Stimulated activated CD4-positive, alpha-beta T cell treated with anti-CD3 and anti-CD28 coated beads, Interleukin-15, amount 100 ng/mL, for 24 hours (primary cell): ENCODE results near the gene XIST.
"Not testable (repeated sequence)": the region's sequence is repeated elsewhere in the genome, so short reads cannot be mapped to it uniquely, and the experiment has no call there.

Source experiments
- DNase-seq: peaks from one replicate; pipeline ENCODE4 v3.0.0-alpha.2; 2020

XIST gene

DNA sequence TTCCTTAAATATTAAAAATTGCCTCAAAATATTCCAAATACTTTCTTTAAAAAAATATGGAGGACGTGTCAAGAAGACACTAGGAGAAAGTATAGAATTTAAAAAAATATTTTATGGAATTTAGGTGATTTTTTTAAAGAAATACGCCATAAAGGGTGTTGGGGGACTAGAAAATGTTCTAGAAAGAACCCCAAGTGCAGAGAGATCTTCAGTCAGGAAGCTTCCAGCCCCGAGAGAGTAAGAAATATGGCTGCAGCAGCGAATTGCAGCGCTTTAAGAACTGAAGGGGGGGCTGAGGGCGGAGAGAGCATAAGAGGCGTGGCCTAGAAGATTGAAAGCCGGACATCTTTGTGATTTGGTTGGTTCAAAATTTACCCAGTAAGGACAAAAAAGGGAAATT lies at the start of gene XIST:
XIST (minus strand) TSS at position 248 of the 400 bp plus-strand sequence.
- DNase-seq, result no peak

DNA sequence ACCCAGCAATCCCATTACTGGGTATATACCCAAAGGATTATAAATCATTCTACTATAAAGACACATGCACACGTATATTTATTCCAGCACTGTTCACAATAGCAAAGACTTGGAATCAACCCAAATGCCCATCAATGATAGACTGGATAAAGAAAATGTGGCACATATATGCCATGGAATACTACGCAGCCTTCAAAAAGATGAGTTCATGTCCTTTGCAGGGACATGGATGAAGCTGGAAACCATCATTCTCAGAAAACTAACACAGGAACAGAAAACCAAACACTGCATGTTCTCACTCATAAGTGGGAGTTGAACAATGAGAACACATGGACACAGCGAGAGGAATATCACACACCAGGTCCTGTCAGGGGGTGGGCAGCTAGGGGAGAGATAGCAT lies 45.8 kb upstream of the XIST start:
- not testable (repeated sequence) for DNase-seq

DNA sequence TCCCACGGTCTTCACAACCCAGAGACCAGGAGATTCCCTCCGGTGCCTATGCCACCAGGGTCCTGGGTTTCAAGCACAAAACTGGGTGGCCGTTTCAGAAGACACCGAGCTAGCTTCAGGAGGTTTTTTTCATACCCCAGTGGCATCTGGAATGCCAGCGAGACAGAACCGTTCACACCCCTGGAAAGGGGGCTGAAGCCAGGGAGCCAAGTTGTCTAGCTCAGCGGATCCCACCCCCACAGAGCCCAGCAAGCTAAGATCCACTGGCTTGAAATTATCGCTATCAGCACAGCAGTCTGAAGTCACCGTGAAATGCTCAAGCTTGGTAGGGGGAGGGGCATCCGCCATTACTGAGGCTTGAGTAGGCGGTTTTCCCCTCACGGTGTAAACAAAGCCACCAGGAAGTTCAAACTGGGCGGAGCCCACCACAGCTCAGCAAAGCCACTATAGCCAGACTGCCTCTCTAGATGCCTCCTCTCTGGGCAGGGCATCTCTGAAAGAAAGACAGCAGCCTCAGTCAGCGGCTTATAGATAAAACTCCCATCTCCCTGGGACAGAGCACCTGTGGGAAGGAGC lies 40.1 kb upstream of the XIST start:
- DNase-seq, result peak; percentile 1

DNA sequence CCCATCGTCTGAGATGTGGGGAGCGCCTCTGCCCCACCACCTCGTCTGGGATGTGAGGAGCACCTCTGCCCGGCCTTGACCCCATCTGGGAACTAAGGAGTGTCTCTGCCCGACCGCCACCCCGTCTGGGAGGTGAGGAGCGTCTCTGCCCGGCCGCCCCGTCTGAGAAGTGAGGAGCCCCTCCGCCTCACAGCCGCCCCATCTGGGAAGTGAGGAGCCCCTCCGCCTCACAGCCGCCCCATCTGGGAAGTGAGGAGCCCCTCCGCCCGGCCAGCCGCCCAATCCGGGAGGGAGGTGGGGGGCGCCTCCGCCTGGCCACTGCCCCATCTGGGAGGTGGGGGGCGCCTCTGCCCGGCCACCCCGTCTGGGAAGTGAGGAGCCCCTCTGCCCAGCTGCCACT lies 29.7 kb upstream of the XIST start:
- not testable (repeated sequence) for DNase-seq

DNA sequence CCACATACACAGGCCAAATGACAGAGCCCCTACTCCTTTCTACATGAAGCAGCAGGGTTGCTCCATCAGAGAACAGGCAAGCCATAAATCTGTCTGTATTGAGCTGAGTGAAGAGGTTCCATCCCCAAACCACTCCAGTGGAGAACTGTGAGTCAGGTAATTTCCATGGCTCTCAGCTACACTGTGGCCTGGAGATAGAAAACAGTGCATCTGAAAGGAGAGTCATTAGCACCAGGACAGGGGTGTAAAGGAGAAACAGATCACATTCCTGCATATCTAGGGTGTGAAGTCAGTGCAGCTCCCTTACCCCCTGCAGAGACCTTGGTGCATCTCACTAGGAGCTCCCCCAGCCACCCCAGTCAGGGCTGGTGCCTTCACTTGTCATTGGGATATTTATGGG lies 25.2 kb upstream of the XIST start:
- no peak for DNase-seq

DNA sequence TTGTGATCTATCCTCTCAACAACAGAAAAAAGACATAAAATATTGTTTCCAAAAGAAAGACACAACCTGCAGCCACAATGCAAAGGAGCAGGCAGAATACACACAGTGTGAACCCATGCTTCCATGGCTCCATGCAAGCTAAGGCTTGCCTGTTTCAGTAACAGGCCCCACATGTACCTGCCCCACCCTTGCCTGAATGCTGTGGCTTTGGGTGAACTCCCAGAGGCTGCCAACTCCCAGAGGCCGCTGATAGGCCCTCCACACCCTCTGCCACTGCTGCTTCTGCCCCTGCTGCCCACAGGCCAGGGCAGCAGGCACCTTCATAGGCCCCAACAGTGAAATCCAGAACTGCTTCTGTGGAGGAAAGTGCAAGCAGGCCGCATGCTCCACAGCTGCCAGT lies 24.4 kb upstream of the XIST start:
- DNase-seq, result no peak

DNA sequence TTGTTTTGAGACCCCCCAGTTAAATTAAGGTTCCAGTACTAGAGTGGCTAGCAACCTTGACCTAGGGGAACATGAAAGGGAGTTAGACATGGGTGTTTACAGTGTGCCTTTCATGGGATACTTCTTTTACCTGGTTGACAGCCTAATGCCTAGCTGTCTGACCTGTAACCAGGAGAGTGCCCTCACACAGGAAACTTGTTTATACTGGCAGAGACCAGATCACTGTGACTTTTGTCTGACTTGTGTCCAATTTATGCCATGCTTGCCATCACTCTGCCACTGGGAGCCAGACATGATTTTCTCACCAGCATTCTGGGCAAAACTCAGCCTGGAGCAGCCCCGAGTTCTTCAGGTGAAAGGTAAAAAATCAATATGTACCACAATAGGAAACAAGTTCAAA lies 16.4 kb upstream of the XIST start:
- no peak for DNase-seq

DNA sequence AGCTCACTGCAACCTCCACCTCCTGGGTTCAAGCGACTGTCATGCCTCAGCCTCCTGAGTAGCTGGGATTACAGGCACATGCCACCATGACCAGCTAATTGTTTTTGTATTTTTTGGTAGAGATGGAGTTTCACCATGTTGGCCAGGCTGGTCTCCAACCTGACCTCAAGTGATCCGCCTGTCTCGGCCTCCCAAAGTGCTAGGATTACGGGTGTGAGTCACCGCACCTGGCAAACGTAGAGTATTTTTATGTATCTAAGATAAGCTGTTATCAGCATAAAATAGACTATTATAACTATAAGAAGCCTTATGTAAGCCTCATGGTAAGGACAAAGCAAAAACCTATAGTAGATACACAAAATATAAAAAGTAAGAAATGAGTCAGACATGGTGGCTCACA lies 14.6 kb upstream of the XIST start:
- no peak for DNase-seq

DNA sequence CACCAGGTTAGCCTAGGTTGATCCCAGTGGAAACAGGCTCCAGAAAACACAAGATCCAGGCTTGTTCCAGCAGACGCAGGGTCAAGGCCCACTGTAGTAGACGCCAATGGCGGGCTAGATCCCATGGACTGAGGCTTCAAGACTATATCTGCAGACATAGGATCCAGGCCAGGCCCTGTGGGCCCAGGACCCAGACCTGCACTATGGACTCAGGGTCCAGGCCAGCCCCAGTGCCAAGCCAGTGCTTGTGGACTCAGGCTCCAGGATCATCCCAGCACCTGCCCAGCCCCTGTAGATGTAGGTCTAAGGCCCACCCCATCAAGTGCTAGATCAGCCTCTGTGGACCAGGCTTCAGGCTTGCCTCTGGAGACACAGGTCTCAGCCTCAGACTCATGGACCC lies 11.3 kb upstream of the XIST start:
- DNase-seq, result no peak

DNA sequence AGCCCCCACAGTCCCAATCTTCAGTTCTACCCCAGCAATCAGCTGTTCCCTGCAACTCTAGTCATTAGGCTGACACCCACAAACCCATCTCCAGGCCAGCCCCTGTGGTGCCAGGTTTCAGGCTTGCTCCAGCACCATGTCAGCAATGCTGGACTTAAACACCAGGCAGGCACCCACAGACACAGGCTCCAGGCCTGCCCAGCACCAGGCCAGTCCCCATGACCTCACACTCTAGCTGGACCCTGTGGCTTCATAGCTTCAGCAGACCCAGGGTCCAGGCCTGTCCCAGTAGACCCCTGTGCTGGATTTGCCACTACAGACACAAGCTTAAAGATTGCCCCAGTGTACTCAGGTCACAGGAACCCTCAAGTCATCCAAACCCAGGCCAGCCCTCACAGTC lies 10.8 kb upstream of the XIST start:
- DNase-seq, result no peak

DNA sequence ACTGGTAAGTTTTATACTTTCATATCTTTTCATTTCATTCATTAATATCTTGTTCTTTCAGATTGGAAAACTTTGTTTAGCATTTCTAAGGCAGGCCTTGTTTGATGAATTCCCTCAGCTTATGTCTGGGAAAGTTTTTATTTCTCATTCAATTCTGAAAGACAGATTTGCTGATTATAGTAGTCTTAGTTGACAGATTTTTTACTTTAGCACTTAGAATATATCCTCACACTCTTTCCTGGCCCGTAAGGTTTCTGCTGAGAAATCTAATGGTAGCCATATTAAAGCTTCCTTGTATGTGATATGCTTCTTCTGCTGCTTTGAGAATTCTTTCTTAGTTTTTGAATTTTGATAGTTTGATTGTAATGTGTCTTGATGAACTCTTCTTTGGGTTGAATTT lies 7.1 kb upstream of the XIST start:
- DNase-seq, result no peak

DNA sequence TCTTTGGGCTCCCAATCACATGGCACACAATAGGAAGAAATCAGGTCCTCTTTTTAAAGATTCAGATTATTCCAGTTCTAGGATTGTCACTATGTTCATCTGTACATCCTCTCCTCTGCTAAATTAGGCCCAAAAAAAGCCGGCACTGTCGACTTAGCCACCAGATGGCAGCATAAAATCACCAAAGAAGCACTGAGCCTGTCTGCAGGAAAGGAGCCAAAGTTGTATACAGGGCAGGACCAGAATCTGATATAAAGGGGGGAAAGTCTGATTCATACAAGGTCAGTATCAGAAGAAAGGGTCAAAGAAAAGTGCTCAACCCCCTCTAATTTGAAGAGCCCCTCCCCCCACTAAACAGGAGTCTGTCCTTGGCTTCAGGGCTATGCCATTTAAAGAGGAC lies 3.0 kb upstream of the XIST start:
- DNase-seq, result peak; percentile 50

DNA sequence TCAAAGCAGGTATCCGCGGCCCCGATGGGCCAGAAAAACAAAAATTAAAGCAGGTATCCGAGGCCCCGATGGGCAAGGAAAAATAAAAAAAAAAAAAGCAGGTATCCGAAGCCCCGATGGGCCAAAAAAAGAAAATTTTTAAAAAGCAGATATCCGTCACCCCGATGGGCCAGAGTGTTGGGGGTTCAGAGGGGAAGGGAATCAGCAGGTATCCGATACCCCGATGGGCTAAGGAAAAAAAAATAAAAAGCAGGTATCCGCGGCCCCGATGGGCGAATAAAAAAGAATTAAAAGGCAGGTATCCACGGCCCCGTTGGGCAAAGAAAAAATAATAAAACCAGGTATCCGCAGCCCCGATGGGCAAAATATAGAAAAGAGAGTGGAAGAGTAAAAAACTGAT lies 492 bp downstream of the XIST start:
- DNase-seq, result no peak

DNA sequence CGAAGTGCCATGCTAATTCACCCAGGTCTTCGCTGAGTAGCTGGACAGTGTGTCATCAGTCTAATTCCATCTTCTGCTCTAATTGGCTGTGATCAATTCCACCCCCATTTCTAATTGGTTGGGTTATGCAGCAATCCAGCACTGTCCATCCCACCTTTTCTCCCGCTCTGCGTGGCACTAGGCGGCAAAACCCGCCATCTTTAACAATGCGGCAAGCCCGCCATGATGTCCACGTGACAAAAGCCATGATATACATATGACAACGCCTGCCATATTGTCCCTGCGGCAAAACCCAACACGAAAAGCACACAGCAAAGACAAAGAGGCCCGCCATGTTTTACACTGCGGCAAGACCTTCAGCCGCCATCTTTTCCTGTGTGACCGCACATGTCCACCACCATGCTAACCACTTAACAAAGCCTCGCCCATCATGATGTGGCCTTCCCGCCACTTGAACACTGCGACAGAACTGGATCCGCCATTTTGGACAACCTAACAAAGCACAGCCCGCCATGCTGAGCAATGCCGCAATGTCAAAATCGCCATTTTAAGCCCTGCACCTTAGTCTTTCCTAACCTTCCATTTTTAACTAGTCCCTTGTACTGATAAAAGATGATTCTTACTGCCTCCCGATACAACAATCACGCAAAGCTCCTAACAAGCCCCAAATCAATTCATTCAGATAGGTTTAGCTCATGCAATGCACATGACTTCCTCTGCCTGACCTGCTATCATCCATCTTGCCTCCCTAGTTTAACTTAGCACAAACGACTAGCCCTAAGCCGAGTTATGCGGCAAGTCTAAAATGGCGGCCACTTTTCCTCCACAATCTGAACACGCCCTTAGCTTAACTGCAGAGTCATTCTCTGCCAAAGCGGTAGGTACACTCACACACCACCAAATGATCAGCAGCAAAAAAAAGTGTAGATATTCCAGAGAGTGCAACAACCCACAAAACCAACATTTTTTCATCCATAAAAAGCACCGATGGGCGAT lies 1.2 kb downstream of the XIST start:
- no peak for DNase-seq

DNA sequence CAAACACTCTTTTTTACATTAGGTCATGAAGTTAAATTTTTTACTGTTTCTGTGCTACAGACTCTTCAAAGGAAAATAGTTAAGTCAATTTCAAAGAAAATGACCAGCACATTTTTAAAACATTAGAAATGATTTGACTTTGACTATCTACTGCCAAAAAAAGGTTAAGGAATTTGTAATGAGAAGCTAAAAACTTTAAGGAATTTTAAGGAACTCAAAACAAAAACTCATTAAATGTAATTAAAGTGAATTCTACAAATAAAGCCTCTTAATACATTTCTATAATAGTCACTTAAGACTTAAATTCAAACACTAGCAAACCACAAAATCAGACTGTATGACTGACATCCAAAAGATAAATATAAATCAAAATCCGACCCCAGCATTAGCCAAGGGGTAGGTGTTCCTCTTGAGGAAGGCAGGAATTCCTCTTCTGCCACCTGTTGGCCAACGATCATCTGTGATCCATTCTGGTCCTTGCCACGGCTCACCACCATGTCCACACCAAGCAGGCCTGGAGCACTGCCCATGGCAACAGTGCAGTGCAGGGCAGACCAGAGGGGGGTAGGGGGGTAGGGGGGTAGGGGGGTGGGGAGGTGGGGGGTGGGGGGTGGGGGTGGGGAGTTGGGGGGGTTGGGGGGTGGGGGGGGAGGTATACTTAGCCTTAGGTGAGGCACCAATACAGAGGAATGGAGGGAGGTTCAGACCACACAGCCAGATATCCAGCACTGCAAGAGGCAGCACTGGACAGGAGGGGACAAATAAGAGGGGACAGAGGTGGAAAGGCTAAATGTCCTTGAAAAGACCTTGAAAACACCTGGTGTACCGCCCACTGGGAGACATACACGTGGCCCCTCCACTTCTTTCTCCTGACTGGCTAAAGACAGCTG lies 2.1 kb downstream of the XIST start:
- DNase-seq, result no peak

DNA sequence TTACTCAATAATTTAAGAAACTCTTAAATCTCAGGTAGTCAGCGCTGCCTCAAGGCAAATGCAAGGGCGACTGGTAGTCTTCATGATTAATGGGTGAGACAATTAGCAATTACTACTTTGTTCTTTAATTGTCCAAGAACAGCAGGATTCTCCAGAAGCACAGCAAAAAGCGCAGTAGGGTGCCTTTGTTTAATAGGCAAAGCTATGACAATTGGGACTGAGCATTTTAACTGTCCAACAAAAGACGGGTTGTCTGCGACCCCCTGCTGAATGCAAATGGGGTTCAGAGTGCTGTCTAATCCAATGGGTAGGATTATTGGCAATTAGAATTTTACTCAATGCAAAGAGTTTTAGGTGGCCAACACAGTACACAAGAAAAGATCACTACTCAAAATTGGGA lies 3.4 kb downstream of the XIST start:
- no peak for DNase-seq

DNA sequence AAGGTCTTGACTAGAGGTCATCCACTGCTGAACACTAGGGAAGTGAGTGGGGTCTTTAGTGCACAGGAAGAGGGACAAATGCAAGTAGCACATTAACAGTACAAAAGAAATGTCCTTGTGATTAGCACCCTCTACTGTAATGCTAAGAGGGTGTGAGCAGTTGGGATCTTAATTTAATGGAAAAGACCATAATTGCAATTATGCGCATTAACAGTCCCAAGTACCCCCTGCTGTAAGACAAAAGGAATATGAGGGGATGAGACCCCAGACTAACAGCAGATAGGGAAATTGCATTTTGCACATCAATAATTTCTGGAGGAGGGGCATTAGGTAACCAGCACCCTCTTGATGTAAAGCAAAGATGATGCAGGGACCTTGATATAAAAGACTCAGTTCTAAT lies 4.5 kb downstream of the XIST start:
- no peak for DNase-seq

DNA sequence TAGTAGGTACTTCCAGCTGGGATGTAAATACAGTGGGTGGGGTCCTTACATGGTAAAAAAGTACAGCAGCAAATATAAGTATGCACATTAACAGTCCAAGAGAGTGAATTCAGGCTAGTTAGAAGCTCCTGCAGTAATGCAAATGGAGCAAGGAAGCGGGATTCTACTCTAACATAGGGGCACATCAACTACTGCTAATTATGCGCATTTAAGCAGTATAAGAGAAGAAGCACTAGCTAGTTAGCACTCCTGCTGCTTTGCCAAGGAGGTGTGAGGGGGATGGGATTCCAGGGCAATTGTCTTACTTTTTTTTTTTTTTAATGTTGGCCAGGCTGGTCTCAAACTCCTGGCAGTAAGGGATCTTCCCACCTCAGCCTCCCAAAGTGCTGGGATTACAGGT lies 5.4 kb downstream of the XIST start:
- no peak for DNase-seq

DNA sequence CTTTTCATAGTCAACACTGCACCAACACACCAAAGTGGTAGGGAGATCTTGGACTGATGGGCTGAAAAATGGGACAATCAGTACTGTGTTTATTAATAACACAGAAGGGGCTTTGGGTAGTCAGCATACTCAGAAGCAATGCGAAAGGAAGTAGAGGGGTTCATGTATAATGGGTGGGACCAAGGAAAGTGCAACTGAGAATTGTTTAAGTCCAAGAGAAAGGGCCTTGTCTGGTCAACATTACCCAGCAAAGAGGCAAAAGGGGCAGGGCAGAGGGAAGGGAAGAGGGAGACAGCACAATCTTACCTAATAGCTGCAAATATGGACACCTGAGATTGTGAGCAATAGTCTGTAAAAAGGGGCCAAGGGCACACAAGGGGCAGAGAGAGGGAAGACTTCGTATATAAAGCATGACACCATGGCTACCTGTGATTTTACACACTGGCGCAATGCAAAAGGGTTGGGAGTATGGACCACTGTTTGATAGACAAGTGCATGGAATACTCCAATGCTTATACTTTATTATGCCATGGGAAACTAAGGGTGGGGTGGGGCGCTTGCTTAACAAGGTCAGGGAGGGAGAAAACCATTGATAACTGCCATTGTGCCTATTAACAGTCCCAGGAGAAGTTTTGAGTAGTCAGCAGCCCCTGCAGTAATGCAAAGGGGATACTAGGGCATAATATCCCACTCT lies 9.8 kb downstream of the XIST start:
- DNase-seq, result no peak

DNA sequence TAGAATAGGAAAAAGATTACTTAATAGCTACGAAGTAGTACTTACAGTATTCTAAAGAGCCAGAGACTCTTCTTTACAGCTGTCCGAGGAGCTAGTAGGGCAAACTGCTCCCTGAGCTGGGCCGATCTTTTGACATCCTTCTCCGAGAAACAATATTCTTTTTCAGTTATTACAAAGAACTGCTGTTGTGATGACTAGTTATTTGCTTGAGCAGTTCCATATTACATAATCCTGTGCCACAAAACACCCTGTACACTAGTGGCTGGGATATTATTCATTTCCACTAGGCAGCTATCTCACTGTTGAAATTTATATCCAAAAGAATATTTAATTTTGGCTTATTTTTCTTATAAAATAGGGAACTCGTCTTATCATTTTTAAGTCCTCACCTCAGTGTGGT lies 11.2 kb downstream of the XIST start:
- DNase-seq, result no peak

DNA sequence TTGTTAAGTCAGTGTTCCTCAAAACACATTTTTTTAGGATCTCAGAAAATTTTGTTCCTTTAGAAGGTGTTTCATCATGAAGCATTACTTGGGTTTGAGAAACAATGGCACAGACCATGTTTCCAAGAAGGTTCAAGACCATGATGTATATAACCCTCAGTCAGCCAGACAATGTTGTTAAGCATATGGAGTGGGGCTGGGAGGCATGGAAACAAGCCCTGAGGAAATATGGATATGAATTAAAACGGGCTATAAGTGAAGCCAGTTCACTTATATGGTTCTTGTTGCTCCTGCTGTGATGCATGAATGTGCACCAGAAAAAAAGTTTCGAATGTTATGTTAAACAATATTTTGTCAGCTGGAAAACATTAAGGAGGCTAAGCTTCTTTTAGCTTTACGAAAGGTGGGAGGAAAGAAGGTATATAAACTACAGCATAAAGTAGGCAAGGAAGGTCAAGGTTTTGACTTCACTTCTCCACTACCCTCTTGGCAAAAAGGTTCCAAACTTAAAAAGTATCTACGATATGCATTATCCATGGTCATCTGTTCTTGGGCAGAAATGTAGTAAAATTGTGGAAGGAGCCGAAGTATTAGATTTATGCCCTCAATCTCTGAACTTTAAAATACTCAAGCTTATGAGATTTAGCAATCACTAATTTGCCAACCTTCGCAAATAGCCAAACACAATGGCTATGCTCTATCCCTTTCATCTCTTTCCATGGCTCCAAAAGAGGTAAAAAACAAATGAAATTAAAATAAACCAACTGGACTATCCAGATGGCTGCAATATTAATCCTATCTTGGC lies 12.2 kb downstream of the XIST start:
- DNase-seq, result no peak

DNA sequence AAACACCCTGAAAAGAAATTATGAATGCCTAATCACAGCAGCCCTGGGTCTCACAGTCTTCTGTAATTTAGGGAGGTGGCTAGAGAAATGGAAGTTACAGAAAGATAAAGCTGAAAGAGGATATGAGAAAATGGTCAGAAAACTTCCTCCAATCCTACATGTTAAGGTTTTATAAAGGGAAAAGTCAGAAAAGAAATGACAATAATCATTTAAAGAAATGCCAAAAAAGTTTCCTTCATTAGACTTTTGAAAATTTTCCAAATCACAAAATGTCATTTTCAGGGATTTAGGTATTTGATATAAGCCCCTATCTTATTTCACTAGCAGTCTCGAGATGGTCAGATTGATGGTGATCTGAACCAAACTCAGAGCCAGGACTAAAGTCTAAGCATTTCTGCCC lies 13.4 kb downstream of the XIST start:
- no peak for DNase-seq
